HUES6 (cell line): Measurements from ENCODE around the gene CXXC4.

Experiments used
- H3K27ac ChIP-seq: 2 replicates; pipeline ENCODE4 v1.7.0; 2013; ENCODE audit warnings: low read depth, mild to moderate bottlenecking, low read length, inconsistent platforms
- H3K27me3 ChIP-seq: 2 replicates; pipeline ENCODE4 v1.6.1; 2013; ENCODE audit warnings: low read length; ENCODE audit not compliant: control insufficient read depth, insufficient read depth
- H3K36me3 ChIP-seq: 2 replicates; pipeline ENCODE4 v1.6.1; 2013; ENCODE audit warnings: low read length; ENCODE audit not compliant: control insufficient read depth, insufficient read depth
- H3K4me1 ChIP-seq: 2 replicates; pipeline ENCODE4 v1.6.1; 2013; ENCODE audit warnings: low read length; ENCODE audit not compliant: control insufficient read depth, insufficient read depth
- H3K4me3 ChIP-seq: 2 replicates; pipeline ENCODE4 v1.5.1; 2013; ENCODE audit warnings: low read depth, low read length
- H3K9ac ChIP-seq: one replicate; pipeline ENCODE4 v1.6.1; 2013; ENCODE audit warnings: mild to moderate bottlenecking, low read length
- H3K9me3 ChIP-seq: 2 replicates; pipeline ENCODE4 v1.6.1; 2013; ENCODE audit warnings: low read depth, low read length; ENCODE audit not compliant: control insufficient read depth, insufficient read depth

CXXC4 gene

GRCh38 chr4:104494822-104495559 lies at the start of gene CXXC4:
Gene CXXC4, minus strand, starts transcription at chr4:104494894. Its CDS starts 3,092 bp downstream, at chr4:104491802.
- H3K4me3 ChIP-seq: peak within 1 kb of the TSS; percentile 88

GRCh38 chr4:104533156-104533555 lies 38.5 kb upstream of the CXXC4 start:
- Histone ChIP-seq H3K4me1 (0 out of 2 replicates have a peak, but pooled peaks cover 6% of the 10 kb centered on the region), H3K27ac (no peak overlapping the region), H3K36me3 (no peaks in the 10 kb centered on the region), H3K4me3 (no peak overlapping the region), H3K9me3 (no peaks in the 10 kb centered on the region), H3K27me3 (no peaks in the 10 kb centered on the region), H3K9ac (no peak overlapping the region)

More at GRCh38 chr4:104494822-104495559, at the start of gene CXXC4:
- H3K4me1 ChIP-seq: peaks cover 26% of the 10 kb centered on the region
- no peaks in the 10 kb centered on the region for H3K9me3 ChIP-seq
- H3K27me3 ChIP-seq: peaks cover 13% of the 10 kb centered on the region; the same call in 1 of the 2 replicates
- peak within 1 kb of the TSS; percentile 55 for H3K27ac ChIP-seq
- peak within 1 kb of the TSS; percentile 83 for H3K9ac ChIP-seq
- no peaks in the 10 kb centered on the region for H3K36me3 ChIP-seq

GRCh38 chr4:104532677-104533076 lies 38.0 kb upstream of the CXXC4 start:
- no peaks in the 10 kb centered on the region for H3K27me3 ChIP-seq
- H3K27ac ChIP-seq: no peak overlapping the region
- no peaks in the 10 kb centered on the region for H3K36me3 ChIP-seq
- no peak overlapping the region for H3K9ac ChIP-seq
- H3K4me1 ChIP-seq: 0 out of 2 replicates have a peak, but pooled peaks cover 6% of the 10 kb centered on the region
- no peaks in the 10 kb centered on the region for H3K9me3 ChIP-seq
- no peak overlapping the region for H3K4me3 ChIP-seq

GRCh38 chr4:104531390-104531789 lies 36.7 kb upstream of the CXXC4 start:
- H3K9ac ChIP-seq: no peak overlapping the region
- no peak overlapping the region for H3K27ac ChIP-seq
- H3K9me3 ChIP-seq: no peaks in the 10 kb centered on the region
- no peaks in the 10 kb centered on the region for H3K36me3 ChIP-seq
- H3K4me1 ChIP-seq: 0 out of 2 replicates have a peak, but pooled peaks cover 6% of the 10 kb centered on the region
- H3K4me3 ChIP-seq: no peak overlapping the region
- H3K27me3 ChIP-seq: no peaks in the 10 kb centered on the region

- no peak overlapping the region for H3K4me3 ChIP-seq
- no peaks in the 10 kb centered on the region for H3K27me3 ChIP-seq
- H3K9ac ChIP-seq: no peak overlapping the region
- H3K36me3 ChIP-seq: no peaks in the 10 kb centered on the region
- H3K4me1 ChIP-seq: 0 out of 2 replicates have a peak, but pooled peaks cover 6% of the 10 kb centered on the region
- H3K9me3 ChIP-seq: no peaks in the 10 kb centered on the region
- H3K27ac ChIP-seq: no peak overlapping the region
Measured at GRCh38 chr4:104530426-104530825, 35.7 kb upstream of the CXXC4 start.

- Histone ChIP-seq H3K9me3 (no peaks in the 10 kb centered on the region), H3K36me3 (no peaks in the 10 kb centered on the region), H3K27me3 (no peaks in the 10 kb centered on the region), H3K4me3 (no peak overlapping the region), H3K4me1 (no peaks in the 10 kb centered on the region), H3K27ac (no peak overlapping the region), H3K9ac (no peak overlapping the region)
Measured at GRCh38 chr4:104524591-104524990, 29.9 kb upstream of the CXXC4 start.

GRCh38 chr4:104524026-104524425 lies 29.3 kb upstream of the CXXC4 start:
- Histone ChIP-seq H3K36me3 (no peaks in the 10 kb centered on the region), H3K9me3 (no peaks in the 10 kb centered on the region), H3K27ac (no peak overlapping the region), H3K9ac (no peak overlapping the region), H3K4me1 (no peaks in the 10 kb centered on the region), H3K4me3 (no peak overlapping the region), H3K27me3 (no peaks in the 10 kb centered on the region)

GRCh38 chr4:104519588-104519987 lies 24.9 kb upstream of the CXXC4 start:
- no peak overlapping the region for H3K27ac ChIP-seq
- H3K27me3 ChIP-seq: no peaks in the 10 kb centered on the region
- no peaks in the 10 kb centered on the region for H3K4me1 ChIP-seq
- no peaks in the 10 kb centered on the region for H3K36me3 ChIP-seq
- no peak overlapping the region for H3K4me3 ChIP-seq
- no peaks in the 10 kb centered on the region for H3K9me3 ChIP-seq
- H3K9ac ChIP-seq: no peak overlapping the region

- Histone ChIP-seq H3K27me3 (no peaks in the 10 kb centered on the region), H3K9ac (no peak overlapping the region), H3K9me3 (no peaks in the 10 kb centered on the region), H3K27ac (no peak overlapping the region), H3K4me1 (no peaks in the 10 kb centered on the region), H3K36me3 (no peaks in the 10 kb centered on the region), H3K4me3 (no peak overlapping the region)
Measured at GRCh38 chr4:104516884-104517283, 22.2 kb upstream of the CXXC4 start.

GRCh38 chr4:104508224-104508623 lies 13.5 kb upstream of the CXXC4 start:
- no peak overlapping the region for H3K27ac ChIP-seq
- no peak overlapping the region for H3K9ac ChIP-seq
- H3K36me3 ChIP-seq: no peaks in the 10 kb centered on the region
- 0 out of 2 replicates have a peak, but pooled peaks cover 4% of the 10 kb centered on the region for H3K27me3 ChIP-seq
- no peaks in the 10 kb centered on the region for H3K9me3 ChIP-seq
- H3K4me3 ChIP-seq: no peak overlapping the region
- H3K4me1 ChIP-seq: no peaks in the 10 kb centered on the region

- no peaks in the 10 kb centered on the region for H3K4me1 ChIP-seq
- H3K9me3 ChIP-seq: no peaks in the 10 kb centered on the region
- H3K27ac ChIP-seq: no peak overlapping the region
- H3K9ac ChIP-seq: no peak overlapping the region
- no peak overlapping the region for H3K4me3 ChIP-seq
- H3K27me3 ChIP-seq: 0 out of 2 replicates have a peak, but pooled peaks cover 4% of the 10 kb centered on the region
- no peaks in the 10 kb centered on the region for H3K36me3 ChIP-seq
Measured at GRCh38 chr4:104507112-104507511, 12.4 kb upstream of the CXXC4 start.
